ENCODE measurements around the gene RFX1.
A peak's percentile ranks its signal among the peaks of the same experiment; 100 is the strongest.

The RFX1 gene

GRCh38 chr19:13996928-13997630, 9.0 kb downstream of the RFX1 start:
- DNase-seq (ENCODE audit: low read depth in 2 of 2), result no peak

DNA sequence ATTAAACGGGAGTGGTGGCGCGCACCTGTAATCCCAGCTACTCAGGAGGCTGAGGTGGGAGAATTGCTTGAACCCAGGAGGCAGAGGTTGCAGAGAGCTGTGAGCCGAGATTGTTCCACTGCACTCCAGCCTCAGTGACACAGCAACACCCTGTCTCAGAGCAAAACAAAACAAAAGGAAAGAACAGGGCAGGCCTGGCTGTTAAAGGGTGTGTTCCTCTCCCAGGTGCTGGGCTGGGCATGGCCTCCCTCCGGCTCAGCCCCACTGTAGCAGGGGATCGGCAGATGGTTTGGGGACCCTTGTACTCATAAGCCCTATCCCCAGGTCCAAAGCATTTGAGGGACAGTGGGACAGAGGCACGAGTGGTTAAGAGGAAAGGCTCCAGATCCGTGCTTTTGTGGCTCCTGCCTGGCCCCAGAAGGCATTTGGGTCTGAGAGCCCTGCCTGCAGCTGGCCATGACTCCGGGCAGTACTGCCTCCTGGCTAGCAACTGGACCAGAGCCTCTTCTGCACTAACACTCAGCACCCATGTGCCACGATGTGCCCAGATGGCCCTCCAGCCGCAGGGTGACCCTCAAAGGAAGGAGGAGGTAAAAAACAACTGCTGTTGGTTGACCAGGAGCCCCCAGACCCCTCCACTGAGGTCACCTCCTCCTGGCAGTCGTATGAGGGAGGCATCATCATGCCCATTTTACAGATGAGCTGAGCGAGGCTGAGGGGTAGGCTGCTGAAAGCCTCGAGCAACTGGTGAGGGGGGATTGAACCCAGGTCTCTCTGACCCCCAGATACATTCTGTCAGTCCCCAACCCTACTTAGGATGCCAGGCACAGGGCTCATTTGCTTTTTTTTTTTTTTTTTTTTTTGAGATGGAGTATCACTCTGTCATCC, 10.0 kb downstream of the RFX1 start:
- no peak for DNase-seq (ENCODE audit: low read depth in 2 of 2)

- DNase-seq (ENCODE audit: low read depth in 2 of 2), result no peak
Observed at GRCh38 chr19:13995017-13995728, 10.9 kb downstream of the RFX1 start.

- DNase-seq (ENCODE audit: low read depth in 2 of 2), result no peak
Observed at GRCh38 chr19:13993590-13994300, 12.4 kb downstream of the RFX1 start.

DNA sequence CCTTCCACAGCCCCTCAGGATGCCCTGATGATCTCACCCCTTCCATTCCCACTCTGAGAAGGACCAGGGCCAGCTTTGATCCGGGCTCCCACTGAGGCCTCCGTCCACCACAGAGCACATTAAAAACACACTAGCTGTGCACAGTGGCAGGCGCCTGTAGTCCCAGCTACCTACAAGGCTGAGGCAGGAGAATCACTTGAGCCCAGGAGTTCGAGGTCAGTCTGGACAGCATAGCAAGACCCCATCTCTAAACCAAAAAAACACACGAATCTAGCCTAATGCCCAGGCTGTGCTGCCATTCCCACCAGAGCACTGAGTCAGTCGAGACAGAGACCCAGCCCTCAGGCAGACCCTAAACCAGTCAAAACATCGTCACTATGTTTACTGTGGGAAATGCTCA, 14.1 kb downstream of the RFX1 start:
- no peak for DNase-seq (ENCODE audit: low read depth in 2 of 2)

- no peak for DNase-seq (ENCODE audit: low read depth in 2 of 2)
Observed at GRCh38 chr19:13990085-13990484, 16.0 kb downstream of the RFX1 start.

DNA sequence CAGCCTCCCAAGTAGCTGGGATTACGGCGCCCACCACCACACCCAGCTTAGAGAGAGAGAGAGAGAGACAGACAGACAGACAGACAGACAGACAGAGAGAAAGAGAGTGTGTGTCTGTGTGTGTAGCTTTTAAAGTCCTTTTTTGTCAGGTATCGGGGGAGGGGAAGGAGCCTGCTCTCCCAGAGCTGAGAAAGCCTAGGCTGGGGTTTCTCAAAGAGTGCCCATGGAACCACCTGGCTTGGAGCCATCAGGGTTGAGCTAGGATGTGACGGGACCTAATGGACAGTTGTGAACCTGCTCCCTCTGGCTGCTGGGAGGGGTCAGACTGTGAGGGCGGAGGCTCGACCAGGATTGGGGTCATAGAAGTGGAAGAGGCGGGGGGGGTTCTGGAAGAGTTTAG, 16.6 kb downstream of the RFX1 start:
- DNase-seq (ENCODE audit: low read depth in 2 of 2), result no peak

DNA sequence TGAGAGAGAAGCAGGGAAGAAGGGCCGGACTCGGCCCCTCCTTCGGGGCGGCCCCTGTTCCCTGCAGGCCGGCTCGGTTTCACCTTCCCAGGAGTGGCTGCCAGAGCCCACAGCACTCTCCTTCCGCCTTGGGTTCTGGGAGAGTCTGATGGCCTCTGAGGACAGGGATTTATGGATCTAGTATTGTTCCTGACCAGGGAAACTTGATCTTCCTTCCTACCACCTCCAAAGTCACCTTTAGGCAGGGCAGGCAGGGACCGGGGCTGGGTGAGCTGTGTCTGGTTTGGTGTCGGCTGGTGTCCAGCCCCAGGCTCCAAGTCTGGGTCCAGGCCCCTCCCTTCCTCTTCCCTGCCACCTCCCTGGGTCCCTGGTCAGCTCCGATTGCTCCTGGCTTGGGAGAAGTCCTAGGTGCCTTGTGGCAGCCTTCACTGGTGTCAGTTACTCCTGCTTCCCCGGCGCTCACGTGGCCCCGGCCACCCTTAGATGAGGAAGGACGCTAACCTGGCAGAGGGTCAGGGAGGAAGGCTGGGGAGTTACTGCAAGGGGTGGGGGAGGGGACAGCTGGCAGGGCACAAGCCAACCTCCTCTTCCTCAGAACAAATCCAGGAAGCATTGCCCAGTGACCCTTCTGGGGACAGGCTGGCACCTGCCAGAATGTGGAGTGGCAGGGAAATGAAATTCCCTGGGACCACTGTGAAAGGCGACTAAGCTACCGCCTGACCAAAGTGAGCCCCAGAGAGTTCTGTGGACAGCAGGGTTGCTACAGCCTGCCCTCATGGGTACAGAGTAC, 18.8 kb downstream of the RFX1 start:
- DNase-seq (ENCODE audit: low read depth in 2 of 2), result no peak

- peak; percentile 95 to 98 for DNase-seq (ENCODE audit: low read depth in 2 of 2)
Observed at GRCh38 chr19:13986348-13986904, 19.7 kb downstream of the RFX1 start.

GRCh38 chr19:13985771-13986347, 20.3 kb downstream of the RFX1 start:
- no peak for DNase-seq (ENCODE audit: low read depth in 2 of 2)

GRCh38 chr19:13984875-13985741, 21.0 kb downstream of the RFX1 start:
- DNase-seq (ENCODE audit: low read depth in 2 of 2), result no peak

GRCh38 chr19:13984186-13984585, 21.9 kb downstream of the RFX1 start:
- no peak for DNase-seq (ENCODE audit: low read depth in 2 of 2)

DNA sequence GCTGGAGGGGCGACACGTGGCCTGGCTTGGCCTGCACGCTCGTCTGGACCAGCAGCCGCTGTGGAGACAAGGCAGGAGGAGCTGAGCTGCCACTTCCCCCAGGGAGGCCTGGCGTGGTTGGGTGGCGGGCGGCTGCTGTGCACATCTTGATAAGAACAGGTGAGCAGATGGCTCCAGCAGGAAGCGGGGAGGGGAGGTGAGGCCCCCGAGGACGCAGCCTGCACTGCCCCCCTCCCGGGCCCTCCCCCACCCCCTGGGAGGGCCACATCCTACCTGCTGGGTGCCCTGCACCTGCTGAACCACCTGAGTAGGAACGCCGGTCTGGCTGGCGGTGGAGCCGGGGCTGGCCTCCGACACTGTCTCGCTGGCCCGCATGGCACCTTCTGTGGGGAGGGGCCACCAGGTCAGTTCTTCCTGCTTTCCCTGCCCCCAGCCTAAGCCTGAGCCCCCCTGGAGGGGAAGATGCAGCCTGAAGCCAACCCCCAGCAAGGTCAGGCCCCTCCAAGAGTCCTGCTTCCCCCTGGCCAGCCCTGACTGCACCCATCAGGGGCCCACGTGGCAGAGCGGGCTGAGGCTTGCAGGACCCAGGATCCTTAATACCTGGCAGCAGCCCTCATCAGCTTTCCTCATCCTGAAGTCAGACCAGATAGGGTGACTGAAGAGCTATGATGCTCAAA, 22.8 kb downstream of the RFX1 start:
- DNase-seq (ENCODE audit: low read depth in 2 of 2), result no peak

DNA sequence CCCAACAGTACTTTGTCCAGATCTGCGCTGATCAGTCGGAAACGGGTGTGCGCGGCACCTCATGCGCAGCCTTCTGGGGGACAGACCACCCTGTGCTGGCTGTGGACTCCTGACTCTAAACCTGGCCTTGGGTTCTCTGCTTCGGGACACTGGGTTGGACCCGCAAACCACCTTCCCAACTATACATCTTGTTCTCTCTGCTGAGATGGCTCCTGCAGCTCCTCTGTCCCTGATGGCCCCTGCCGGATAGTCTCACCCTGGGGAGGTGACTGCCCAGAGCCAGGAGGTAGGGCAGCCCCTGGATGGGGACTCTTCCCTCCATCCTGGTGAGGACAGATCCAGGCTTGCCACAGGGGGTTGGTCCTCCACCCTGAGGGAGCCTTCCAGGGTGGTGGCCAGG, 23.3 kb downstream of the RFX1 start:
- no peak for DNase-seq (ENCODE audit: low read depth in 2 of 2)

DNA sequence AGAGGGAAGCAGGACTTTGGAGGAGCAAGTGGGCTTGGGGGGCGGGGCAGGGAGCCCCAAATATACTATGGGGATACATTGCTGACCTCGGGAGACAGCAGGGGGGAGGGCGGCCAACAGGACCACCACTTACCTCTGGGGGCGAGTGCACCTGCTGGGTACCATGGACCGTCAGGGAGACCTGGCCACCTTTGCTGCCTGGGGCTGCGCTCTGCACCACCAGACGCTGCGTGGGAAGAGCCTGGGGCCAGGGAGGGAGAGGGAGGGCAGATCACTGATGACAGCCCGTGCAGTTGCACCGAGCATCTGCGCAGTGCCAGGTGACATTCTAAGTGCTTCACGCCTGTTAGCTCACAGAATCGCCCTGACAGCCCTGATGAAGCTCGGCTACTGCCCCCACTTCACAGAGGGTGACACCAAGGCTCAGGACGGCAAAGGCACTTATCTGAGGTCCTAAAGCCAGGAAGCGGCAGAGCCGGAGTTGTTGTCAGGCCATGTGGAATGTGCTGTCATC, 24.1 kb downstream of the RFX1 start:
- DNase-seq (ENCODE audit: low read depth in 2 of 2), result no peak

GRCh38 chr19:13981467-13981866, 24.7 kb downstream of the RFX1 start:
- DNase-seq (ENCODE audit: low read depth in 2 of 2), result no peak

DNA sequence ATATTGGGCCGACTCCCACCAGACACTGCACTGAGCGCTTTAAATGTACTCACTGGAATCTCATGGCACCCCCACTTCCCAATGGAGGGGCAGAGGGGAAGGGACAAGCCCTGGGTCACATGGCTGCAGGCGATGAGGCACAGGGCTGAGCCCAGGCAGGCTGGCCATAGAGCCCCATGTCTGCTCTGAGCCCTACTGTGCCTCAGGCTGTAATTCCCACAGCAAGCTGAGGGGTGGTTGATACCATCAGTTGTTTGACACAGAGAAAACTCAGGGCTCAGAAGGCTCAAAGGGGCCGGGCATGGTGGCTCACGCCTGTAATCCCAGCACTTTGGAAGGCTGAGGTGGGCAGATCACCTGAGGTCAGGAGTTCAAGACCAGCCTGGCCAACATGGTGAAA, 25.1 kb downstream of the RFX1 start:
- DNase-seq (ENCODE audit: low read depth in 2 of 2), result no peak

DNA sequence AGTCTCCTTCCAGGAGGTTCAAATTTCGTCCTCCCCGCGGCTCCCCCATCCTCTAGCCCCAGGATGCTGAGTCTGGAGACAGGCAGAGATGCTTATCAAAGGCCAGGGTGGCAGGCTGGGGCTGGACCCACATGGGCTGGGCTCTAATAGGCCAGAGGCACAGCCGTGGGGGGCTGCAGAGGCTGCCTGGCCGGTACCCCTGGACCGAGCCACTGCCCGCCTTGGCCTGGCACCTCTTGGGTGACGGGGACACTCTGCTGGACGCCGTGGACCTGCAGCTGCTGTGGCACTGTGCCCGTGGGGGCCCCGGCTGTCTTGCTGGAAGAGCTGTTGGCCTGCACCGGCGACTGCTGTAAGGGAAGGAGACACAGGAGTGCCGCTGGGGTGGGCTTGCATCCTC, 25.8 kb downstream of the RFX1 start:
- no peak for DNase-seq (ENCODE audit: low read depth in 2 of 2)

- DNase-seq (ENCODE audit: low read depth in 2 of 2), result no peak
Observed at GRCh38 chr19:13979686-13980085, 26.4 kb downstream of the RFX1 start.

All from stimulated activated CD8-positive, alpha-beta memory T cell treated with anti-CD3 and anti-CD28 coated beads, Interleukin-15, amount 100 ng/mL, for 4 hours (primary cell).